ENCODE results near the gene NCAPH2. TPM values are rescaled to one million over a fixed set of nuclear protein-coding genes. Genes with fewer than 3 reads are reported as not detected.

NCAPH2 gene
- total RNA-seq, 2 experiments from 2014 or later: 184 to 185 TPM

DNA sequence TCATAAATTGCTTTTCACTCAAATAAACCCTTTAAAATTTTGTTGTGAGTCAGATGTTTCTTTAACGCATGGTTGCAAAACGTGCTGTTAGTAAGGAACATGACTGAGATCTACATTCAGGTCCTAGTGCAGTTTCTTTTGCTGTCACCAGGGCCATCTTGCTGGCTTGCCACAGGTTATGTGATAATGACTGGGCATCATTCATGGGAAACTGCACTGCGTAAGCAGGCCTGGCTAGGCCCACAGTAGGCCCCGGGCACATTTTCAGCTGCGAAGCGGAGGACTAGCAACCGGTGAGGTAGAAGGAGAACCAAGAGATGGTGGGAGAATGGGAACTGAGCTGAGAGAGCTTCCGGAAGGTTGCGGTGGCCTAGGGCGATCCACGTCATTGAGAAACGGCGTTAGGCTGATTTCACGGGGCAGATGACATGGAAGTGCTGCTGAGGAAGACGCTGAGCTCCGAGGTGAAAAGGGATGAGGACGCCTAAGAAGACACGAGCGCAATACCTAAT lies 34.4 kb downstream of the NCAPH2 start:
- DNase-seq: peak in 2 of 14 experiments; percentile 61 to 73
- H3K27ac Mint-ChIP-seq: peak overlapping the region; percentile 99
- H3K4me3 Mint-ChIP-seq: peak overlapping the region; percentile 76
- POLR2A ChIA-PET: interaction anchor here (1.0 to 10.0 kb wide), 5 partner anchors 11 to 86 kb away, joined by 3 to 258 read pairs (median 5); partner anchors contain the start of genes ARSA, SCO2 and TYMP
- Histone ChIP-seq H3K4me1 (ENCODE audit: insufficient read depth, low read length) (peaks cover 64% of the 10 kb centered on the region), H3K9me3 (ENCODE audit: control insufficient read depth in 1 of 2, insufficient read depth in 1 of 2, low read length in 2 of 2) (no peaks in the 10 kb centered on the region), H3K36me3 (ENCODE audit: insufficient read depth, low read length) (no peaks in the 10 kb centered on the region), H3K4me3 (ENCODE audit: low read length) (no peak overlapping the region), H3K27me3 (ENCODE audit: control insufficient read depth in 1 of 2, insufficient read depth in 2 of 2, low read length in 2 of 2) (no peaks in the 10 kb centered on the region), H3K27ac (ENCODE audit: low read depth in 1 of 2, low read length in 2 of 2) (peak overlapping the region in 1 of 2 donors; percentile 27)
- no peak for ATAC-seq (ENCODE audit: poor library complexity)
- H3K36me3 Mint-ChIP-seq (ENCODE audit: low read depth): no peaks in the 10 kb centered on the region
- TF ChIP-seq, protein P1, sequence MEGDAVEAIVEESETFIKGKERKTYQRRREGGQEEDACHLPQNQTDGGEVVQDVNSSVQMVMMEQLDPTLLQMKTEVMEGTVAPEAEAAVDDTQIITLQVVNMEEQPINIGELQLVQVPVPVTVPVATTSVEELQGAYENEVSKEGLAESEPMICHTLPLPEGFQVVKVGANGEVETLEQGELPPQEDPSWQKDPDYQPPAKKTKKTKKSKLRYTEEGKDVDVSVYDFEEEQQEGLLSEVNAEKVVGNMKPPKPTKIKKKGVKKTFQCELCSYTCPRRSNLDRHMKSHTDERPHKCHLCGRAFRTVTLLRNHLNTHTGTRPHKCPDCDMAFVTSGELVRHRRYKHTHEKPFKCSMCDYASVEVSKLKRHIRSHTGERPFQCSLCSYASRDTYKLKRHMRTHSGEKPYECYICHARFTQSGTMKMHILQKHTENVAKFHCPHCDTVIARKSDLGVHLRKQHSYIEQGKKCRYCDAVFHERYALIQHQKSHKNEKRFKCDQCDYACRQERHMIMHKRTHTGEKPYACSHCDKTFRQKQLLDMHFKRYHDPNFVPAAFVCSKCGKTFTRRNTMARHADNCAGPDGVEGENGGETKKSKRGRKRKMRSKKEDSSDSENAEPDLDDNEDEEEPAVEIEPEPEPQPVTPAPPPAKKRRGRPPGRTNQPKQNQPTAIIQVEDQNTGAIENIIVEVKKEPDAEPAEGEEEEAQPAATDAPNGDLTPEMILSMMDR (IDR thresholded peaks at IDR 0.05): no peak
- peaks cover 48% of the 10 kb centered on the region for H3K4me1 Mint-ChIP-seq (ENCODE audit: low read depth)
- H3K9me3 Mint-ChIP-seq: no peaks in the 10 kb centered on the region
- intact Hi-C loops (cut with DNase I, micrococcal nuclease): no loop called here
- CTCF ChIA-PET: interaction anchor here (1.4 to 1.7 kb wide), 2 partner anchors 17 to 21 kb away, joined by 4 to 8 read pairs; partner anchors contain the start of genes SCO2 and SYCE3
- no peaks in the 10 kb centered on the region for H3K27me3 Mint-ChIP-seq

DNA sequence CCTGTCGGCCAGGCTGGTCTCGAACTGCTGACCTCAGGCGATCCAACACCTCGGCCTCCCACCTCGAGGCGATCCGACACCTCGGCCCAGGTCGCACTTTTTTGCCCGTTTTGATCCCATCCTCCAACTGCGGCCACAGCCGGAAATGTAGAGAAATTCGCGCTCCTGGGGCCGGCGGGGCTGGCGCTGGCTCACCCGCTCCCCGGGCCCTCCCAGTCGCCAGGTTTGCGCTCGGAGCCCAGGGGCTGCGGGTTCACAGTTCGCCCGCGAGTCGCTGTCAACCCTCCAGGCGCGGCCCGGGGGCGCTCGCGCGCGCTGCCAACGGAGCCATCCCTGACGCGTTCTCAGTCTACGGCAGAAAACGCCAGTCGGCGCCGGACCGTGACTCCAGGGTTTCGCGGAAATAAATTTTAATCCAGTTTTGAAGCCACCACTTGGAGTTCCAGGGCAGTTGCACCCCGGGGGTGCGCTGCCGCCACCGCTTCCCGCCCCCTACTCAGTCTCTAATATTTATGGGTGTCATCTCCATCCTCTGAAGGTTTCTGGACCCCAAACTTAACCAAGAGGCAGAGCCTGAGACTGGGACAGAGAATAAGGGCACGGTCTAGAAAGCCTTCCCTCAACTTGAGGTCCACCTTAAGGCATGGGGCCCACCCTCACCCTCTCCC lies 36.2 kb downstream of the NCAPH2 start:
- peak overlapping the region; percentile 41 for H3K4me3 ChIP-seq (ENCODE audit: low read length)
- intact Hi-C loops (cut with DNase I, micrococcal nuclease): loop anchor here (2.0 kb wide), 3 partner anchors 13 to 77 kb away; partner anchors contain the start of genes SYCE3 (in 1 of the 2) and TYMP (in 1 of the 2)
- TF ChIP-seq, protein P1 (IDR thresholded peaks at IDR 0.05): peak; percentile 67

DNA sequence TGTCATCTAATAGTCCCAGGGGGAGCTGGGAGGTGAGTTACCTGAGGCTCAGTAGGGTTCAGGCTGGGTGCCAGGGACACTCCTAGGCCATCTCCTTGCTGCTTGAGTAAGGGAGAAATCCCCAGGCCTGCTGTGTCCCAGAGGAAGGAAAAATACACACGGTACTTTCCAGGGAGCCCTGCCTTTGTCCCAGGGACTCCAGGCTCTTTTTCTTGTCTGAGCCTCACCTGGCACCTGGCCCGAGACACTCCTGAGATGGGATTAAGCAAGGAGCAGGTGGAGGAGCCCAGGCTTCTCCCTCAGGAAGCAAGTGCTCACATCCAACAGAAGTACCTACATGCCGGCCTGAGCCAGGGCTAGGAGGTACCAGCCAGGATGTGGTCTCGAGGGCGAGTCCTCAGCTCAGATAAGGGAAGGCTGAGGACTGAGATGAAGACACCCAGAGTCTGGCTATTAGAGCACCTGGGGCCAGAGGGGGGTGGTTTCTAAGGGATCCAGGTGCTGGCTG lies 36.8 kb downstream of the NCAPH2 start:
- Histone ChIP-seq H3K27me3 (ENCODE audit: control insufficient read depth in 1 of 2, insufficient read depth in 2 of 2, low read length in 2 of 2) (no peaks in the 10 kb centered on the region), H3K27ac (ENCODE audit: low read depth in 1 of 2, low read length in 2 of 2) (peak overlapping the region; percentile 27 to 44), H3K4me3 (ENCODE audit: low read length) (peak overlapping the region; percentile 41), H3K36me3 (ENCODE audit: insufficient read depth, low read length) (no peaks in the 10 kb centered on the region), H3K9me3 (ENCODE audit: control insufficient read depth in 1 of 2, insufficient read depth in 1 of 2, low read length in 2 of 2) (no peaks in the 10 kb centered on the region), H3K4me1 (ENCODE audit: insufficient read depth, low read length) (peaks cover 65% of the 10 kb centered on the region)
- intact Hi-C loops (cut with DNase I, micrococcal nuclease): loop anchor here (2.0 to 5.0 kb wide), 4 partner anchors 14 to 76 kb away; partner anchors contain the start of genes CHKB (in 1 of the 2), SYCE3 (in 1 of the 2) and TYMP (in 1 of the 2)
- Mint-ChIP-seq H3K4me1 (ENCODE audit: low read depth) (peaks cover 40% of the 10 kb centered on the region), H3K27me3 (no peaks in the 10 kb centered on the region), H3K27ac (peak overlapping the region; percentile 83), H3K4me3 (peak overlapping the region; percentile 74), H3K9me3 (no peaks in the 10 kb centered on the region), H3K36me3 (ENCODE audit: low read depth) (no peaks in the 10 kb centered on the region)
- DNase-seq: peak in 4 of 14 experiments; percentile 47 to 73 (median 53)
- CTCF ChIA-PET: interaction anchor here (0.5 to 3.0 kb wide), 4 partner anchors 12 to 71 kb away, joined by 3 to 22 read pairs (median 10); partner anchors contain the start of genes SCO2 and SYCE3
- POLR2A ChIA-PET: interaction anchor here (0.7 to 3.0 kb wide), 9 partner anchors 10 to 609 kb away, joined by 3 to 37 read pairs (median 7); partner anchors contain the start of genes CHKB, LMF2, NCAPH2 and SCO2
- TF ChIP-seq, protein P1 (IDR thresholded peaks at IDR 0.05): no peak
- ATAC-seq (ENCODE audit: poor library complexity): no peak

More for the DNA sequence above, 36.2 kb downstream of the NCAPH2 start:
- Histone ChIP-seq H3K9me3 (ENCODE audit: control insufficient read depth in 1 of 2, insufficient read depth in 1 of 2, low read length in 2 of 2) (no peaks in the 10 kb centered on the region), H3K27me3 (ENCODE audit: control insufficient read depth in 1 of 2, insufficient read depth in 2 of 2, low read length in 2 of 2) (no peaks in the 10 kb centered on the region), H3K4me1 (ENCODE audit: insufficient read depth, low read length) (peaks cover 63% of the 10 kb centered on the region), H3K27ac (ENCODE audit: low read depth in 1 of 2, low read length in 2 of 2) (peak overlapping the region; percentile 27 to 44), H3K36me3 (ENCODE audit: insufficient read depth, low read length) (no peaks in the 10 kb centered on the region)
- ChIA-PET CTCF (interaction anchor here (2.7 to 3.0 kb wide), 2 partner anchors 18 to 19 kb away, joined by 17 to 22 read pairs; partner anchors contain the start of genes SCO2 and SYCE3), POLR2A (interaction anchor here (0.7 to 3.0 kb wide), 8 partner anchors 13 to 608 kb away, joined by 3 to 37 read pairs (median 8); partner anchors contain the start of genes CHKB, LMF2, NCAPH2 and SCO2)
- ATAC-seq (ENCODE audit: poor library complexity) (peak; percentile 48), DNase-seq (peak; percentile 62 to 91 (median 80))
- Mint-ChIP-seq H3K4me3 (peak overlapping the region; percentile 74), H3K27ac (peak overlapping the region; percentile 83), H3K27me3 (no peaks in the 10 kb centered on the region), H3K9me3 (no peaks in the 10 kb centered on the region), H3K36me3 (ENCODE audit: low read depth) (no peaks in the 10 kb centered on the region), H3K4me1 (ENCODE audit: low read depth) (peaks cover 45% of the 10 kb centered on the region)
